ENCODE data around the gene APOL2.

APOL2 gene

DNA sequence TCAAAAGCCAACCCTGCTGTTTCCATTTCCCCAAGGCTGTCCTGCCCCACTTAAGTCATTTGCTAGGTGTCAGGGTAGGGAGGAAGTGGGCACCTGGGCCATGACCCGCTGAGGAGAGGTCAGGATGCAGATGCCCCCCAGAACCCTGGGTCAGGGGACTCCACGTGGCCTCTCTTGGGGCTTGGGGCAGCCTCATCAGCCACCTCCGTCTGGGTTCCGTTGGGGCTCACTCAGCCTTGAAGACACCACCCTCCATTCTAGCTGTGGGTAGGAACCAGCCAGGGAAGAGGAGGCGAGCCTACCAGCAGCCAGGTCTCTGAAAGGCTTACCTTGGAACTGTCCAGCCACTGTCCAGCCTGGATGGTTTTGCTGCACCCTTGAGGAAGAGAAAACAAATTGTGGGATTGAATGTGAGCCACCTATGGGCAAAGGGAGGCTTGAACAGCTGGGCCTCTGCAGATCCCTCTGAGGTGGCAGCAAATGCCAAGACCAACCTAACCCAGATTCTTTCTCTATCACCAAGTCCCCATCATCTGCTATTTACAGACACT, 40.3 kb downstream of the APOL2 start:
- Histone ChIP-seq H3K4me1 (ENCODE audit: insufficient read depth, low read length) (peaks cover 58% of the 10 kb centered on the region), H3K9ac (ENCODE audit: low read depth, low read length) (peak overlapping the region; percentile 22; the same call in 1 of the 2 replicates), H3K27ac (ENCODE audit: low read length) (peak overlapping the region; percentile 33; the same call in 1 of the 2 replicates), H3K4me3 (ENCODE audit: low read depth in 1 of 2, low read length in 2 of 2) (no peak overlapping the region), H3K27me3 (ENCODE audit: insufficient read depth, low read length, poor library complexity) (no peaks in the 10 kb centered on the region), H3K4me2 (ENCODE audit: insufficient read depth, low read length) (peak overlapping the region; percentile 25), H3K79me2 (ENCODE audit: insufficient read depth, low read length) (no peaks in the 10 kb centered on the region), H3K9me3 (ENCODE audit: insufficient read depth, low read length, severe bottlenecking) (no peaks in the 10 kb centered on the region), H4K20me1 (ENCODE audit: insufficient read depth, low read length) (no peaks in the 10 kb centered on the region), H3K36me3 (ENCODE audit: insufficient read depth, low read length) (no peaks in the 10 kb centered on the region), H2AFZ (ENCODE audit: low read depth, low read length) (no peak overlapping the region)
- ATAC-seq (ENCODE audit: insufficient read depth, low read depth) (no peak), DNase-seq (no peak)
- no peak for TF ChIP-seq EZH2 (IDR thresholded peaks at IDR 0.05; ENCODE audit: borderline replicate concordance, low read depth, low read length, severe bottlenecking)
- TF ChIP-seq, protein P1, sequence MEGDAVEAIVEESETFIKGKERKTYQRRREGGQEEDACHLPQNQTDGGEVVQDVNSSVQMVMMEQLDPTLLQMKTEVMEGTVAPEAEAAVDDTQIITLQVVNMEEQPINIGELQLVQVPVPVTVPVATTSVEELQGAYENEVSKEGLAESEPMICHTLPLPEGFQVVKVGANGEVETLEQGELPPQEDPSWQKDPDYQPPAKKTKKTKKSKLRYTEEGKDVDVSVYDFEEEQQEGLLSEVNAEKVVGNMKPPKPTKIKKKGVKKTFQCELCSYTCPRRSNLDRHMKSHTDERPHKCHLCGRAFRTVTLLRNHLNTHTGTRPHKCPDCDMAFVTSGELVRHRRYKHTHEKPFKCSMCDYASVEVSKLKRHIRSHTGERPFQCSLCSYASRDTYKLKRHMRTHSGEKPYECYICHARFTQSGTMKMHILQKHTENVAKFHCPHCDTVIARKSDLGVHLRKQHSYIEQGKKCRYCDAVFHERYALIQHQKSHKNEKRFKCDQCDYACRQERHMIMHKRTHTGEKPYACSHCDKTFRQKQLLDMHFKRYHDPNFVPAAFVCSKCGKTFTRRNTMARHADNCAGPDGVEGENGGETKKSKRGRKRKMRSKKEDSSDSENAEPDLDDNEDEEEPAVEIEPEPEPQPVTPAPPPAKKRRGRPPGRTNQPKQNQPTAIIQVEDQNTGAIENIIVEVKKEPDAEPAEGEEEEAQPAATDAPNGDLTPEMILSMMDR (IDR thresholded peaks at IDR 0.05; ENCODE audit: borderline replicate concordance, extremely low read depth, low read length, poor library complexity, severe bottlenecking): peak; percentile 13

DNA sequence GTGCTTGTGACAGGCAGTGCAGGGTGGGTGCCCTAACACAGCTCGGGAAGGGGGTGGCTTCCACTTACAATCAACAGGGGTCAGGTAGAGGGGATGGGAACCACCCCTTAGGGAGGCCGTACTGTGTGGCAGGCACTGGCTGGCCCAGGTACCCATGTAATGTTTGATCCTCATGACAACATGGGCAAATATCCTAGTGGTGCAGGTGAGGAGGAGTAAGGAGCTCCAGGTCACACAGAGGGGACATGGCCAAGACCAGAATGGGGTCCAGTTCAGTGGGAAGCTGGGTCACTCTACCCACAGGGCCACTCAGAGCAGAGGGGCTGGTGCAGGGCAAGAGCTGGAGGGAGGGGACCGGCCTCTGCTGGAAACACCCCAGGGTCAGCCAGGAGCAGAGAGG, 40.8 kb downstream of the APOL2 start:
- Histone ChIP-seq H3K79me2 (ENCODE audit: insufficient read depth, low read length) (no peaks in the 10 kb centered on the region), H3K4me1 (ENCODE audit: insufficient read depth, low read length) (peaks cover 58% of the 10 kb centered on the region), H3K36me3 (ENCODE audit: insufficient read depth, low read length) (no peaks in the 10 kb centered on the region), H3K4me3 (ENCODE audit: low read depth in 1 of 2, low read length in 2 of 2) (no peak overlapping the region), H2AFZ (ENCODE audit: low read depth, low read length) (no peak overlapping the region), H3K9me3 (ENCODE audit: insufficient read depth, low read length, severe bottlenecking) (no peaks in the 10 kb centered on the region), H3K4me2 (ENCODE audit: insufficient read depth, low read length) (peak overlapping the region; percentile 18), H4K20me1 (ENCODE audit: insufficient read depth, low read length) (no peaks in the 10 kb centered on the region), H3K27ac (ENCODE audit: low read length) (peak overlapping the region; percentile 33), H3K9ac (ENCODE audit: low read depth, low read length) (peak overlapping the region; percentile 22), H3K27me3 (ENCODE audit: insufficient read depth, low read length, poor library complexity) (no peaks in the 10 kb centered on the region)
- ATAC-seq (ENCODE audit: insufficient read depth, low read depth) (no peak), DNase-seq (no peak)
- TF ChIP-seq EZH2 (IDR thresholded peaks at IDR 0.05; ENCODE audit: borderline replicate concordance, low read depth, low read length, severe bottlenecking): no peak
- TF ChIP-seq, protein P1 (IDR thresholded peaks at IDR 0.05; ENCODE audit: borderline replicate concordance, extremely low read depth, low read length, poor library complexity, severe bottlenecking): no peak

- Histone ChIP-seq H2AFZ (ENCODE audit: low read depth, low read length) (no peak overlapping the region), H3K4me3 (ENCODE audit: low read depth in 1 of 2, low read length in 2 of 2) (no peak overlapping the region), H3K9ac (ENCODE audit: low read depth, low read length) (peak overlapping the region; percentile 22), H3K27ac (ENCODE audit: low read length) (peak overlapping the region; percentile 33), H4K20me1 (ENCODE audit: insufficient read depth, low read length) (no peaks in the 10 kb centered on the region), H3K9me3 (ENCODE audit: insufficient read depth, low read length, severe bottlenecking) (no peaks in the 10 kb centered on the region), H3K4me2 (ENCODE audit: insufficient read depth, low read length) (peak overlapping the region; percentile 15; the same call in 1 of the 2 replicates), H3K36me3 (ENCODE audit: insufficient read depth, low read length) (no peaks in the 10 kb centered on the region), H3K79me2 (ENCODE audit: insufficient read depth, low read length) (no peaks in the 10 kb centered on the region), H3K27me3 (ENCODE audit: insufficient read depth, low read length, poor library complexity) (no peaks in the 10 kb centered on the region), H3K4me1 (ENCODE audit: insufficient read depth, low read length) (peaks cover 52% of the 10 kb centered on the region)
- DNase-seq (peak; percentile 83), ATAC-seq (ENCODE audit: insufficient read depth, low read depth) (peak; percentile 59)
- TF ChIP-seq EZH2 (IDR thresholded peaks at IDR 0.05; ENCODE audit: borderline replicate concordance, low read depth, low read length, severe bottlenecking): no peak
- TF ChIP-seq, protein P1 (IDR thresholded peaks at IDR 0.05; ENCODE audit: borderline replicate concordance, extremely low read depth, low read length, poor library complexity, severe bottlenecking): no peak
Observed at GRCh38 chr22:36197514-36198146, 41.7 kb downstream of the APOL2 start.
